Astrocyte of the cerebellum (primary cell): Measurements from ENCODE around the gene THAP10.
A peak's percentile ranks its signal among the peaks of the same experiment; 100 is the strongest.
"Not testable (repeated sequence)": the region's sequence is repeated elsewhere in the genome, so short reads cannot be mapped to it uniquely, and the experiment has no call there.

Experiments
- DNase-seq: peaks from one replicate; pipeline ENCODE4 v3.0.0-alpha.2; 2011; ENCODE audit warnings: low read depth
- H3K4me3 ChIP-seq: 2 replicates; pipeline ENCODE4 v1.5.1; 2011; ENCODE audit warnings: mild to moderate bottlenecking, low read depth, low read length, moderate library complexity
- in situ Hi-C: cut with HindIII; loops from 2 replicates; pipeline ENCODE4 v1.10.0; 2017; ENCODE audit warnings: low sequenced_read_pairs
- TF ChIP-seq, protein P1 (sequence below): IDR thresholded peaks from 2 replicates; pipeline ENCODE4 v1.5.1; 2012; ENCODE audit warnings: low read length, low read depth, moderate library complexity, mild to moderate bottlenecking; ENCODE audit errors: missing control alignments

The THAP10 gene

DNA sequence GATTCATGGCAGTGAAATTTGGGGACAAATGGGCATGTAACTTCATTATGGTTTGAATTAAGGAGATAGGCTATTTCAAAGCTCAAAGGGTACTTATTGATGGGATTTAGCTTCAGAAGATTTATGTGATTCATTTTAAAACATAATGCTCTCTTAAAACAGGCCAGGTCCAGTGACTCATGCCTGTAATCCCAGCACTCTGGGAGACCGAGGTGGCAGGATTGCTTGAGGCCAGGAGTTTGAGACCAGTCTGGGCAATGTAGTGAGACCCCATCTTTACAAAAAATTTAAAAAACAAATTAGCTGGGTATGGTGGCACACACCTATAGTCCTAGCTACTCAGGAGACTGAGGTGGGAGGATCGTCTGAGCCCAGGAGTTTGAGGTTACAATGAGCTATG, 11.5 kb downstream of the THAP10 start:
- TF ChIP-seq, protein P1, sequence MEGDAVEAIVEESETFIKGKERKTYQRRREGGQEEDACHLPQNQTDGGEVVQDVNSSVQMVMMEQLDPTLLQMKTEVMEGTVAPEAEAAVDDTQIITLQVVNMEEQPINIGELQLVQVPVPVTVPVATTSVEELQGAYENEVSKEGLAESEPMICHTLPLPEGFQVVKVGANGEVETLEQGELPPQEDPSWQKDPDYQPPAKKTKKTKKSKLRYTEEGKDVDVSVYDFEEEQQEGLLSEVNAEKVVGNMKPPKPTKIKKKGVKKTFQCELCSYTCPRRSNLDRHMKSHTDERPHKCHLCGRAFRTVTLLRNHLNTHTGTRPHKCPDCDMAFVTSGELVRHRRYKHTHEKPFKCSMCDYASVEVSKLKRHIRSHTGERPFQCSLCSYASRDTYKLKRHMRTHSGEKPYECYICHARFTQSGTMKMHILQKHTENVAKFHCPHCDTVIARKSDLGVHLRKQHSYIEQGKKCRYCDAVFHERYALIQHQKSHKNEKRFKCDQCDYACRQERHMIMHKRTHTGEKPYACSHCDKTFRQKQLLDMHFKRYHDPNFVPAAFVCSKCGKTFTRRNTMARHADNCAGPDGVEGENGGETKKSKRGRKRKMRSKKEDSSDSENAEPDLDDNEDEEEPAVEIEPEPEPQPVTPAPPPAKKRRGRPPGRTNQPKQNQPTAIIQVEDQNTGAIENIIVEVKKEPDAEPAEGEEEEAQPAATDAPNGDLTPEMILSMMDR, result no peak
- in situ Hi-C loops, result no loop called here
- no peak for DNase-seq
- no peak overlapping the region for H3K4me3 ChIP-seq

DNA sequence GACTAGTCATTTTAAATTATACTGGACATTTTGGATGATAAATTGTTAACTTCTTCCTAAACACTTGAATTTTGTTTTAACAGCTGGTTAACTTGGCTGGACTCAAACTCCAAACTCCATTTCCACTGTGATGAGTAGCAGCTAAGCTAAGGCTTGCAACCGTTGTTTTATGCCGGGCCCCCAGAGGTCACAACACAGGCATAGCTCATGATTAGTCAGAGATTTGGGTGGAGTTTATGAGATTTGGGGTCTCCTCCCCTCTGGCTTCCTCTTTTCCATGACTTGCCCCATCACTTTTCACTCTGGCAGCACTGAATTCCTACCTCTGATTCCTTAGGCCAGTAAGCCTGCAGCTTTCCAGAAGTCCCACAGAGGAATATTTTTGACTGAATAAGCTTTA, 12.8 kb downstream of the THAP10 start:
- no peak for DNase-seq
- H3K4me3 ChIP-seq, result no peak overlapping the region
- TF ChIP-seq, protein P1, result no peak
- in situ Hi-C loops, result no loop called here

DNA sequence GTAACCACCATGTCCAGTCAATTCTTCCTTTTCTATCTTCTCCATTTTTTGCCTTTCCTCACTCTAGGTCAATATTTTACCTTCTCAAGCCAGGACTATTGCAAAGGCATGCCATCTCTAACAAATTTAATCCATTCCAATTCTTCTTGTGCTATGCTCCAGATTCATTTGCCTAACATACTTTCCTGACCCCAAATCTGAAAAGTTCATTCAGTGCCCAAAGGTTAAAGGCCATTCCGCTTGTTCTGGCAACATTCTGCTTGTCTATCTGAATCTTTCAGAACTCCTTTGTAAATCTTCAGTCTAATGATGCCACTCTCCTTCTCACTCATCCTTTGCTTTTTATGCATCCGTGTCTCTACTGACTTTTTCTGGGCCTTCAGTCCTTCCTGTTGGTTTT, 15.6 kb downstream of the THAP10 start:
- in situ Hi-C loops, result no loop called here
- no peak overlapping the region for H3K4me3 ChIP-seq
- DNase-seq, result no peak
- TF ChIP-seq, protein P1, result no peak

DNA sequence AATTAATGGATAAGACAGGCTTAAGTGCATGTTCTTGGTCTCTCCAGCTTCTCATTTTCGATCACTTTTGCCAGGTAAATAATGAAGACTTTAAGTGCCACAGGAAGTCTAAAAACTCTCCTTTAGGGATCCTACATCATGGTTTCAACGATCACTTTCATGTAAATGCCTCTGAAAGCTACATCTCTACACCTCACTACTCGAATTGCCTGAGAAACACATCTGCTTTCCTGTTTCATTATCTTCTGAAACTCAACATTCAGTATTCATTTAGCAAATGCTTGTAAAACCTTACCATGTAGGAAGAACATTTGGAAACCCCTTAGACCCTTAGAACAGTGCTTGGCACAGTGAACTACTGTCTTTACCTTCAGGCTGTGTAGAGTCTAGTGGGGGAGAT, 16.2 kb downstream of the THAP10 start:
- no peak for DNase-seq
- in situ Hi-C loops, result no loop called here
- TF ChIP-seq, protein P1, result no peak
- no peak overlapping the region for H3K4me3 ChIP-seq

DNA sequence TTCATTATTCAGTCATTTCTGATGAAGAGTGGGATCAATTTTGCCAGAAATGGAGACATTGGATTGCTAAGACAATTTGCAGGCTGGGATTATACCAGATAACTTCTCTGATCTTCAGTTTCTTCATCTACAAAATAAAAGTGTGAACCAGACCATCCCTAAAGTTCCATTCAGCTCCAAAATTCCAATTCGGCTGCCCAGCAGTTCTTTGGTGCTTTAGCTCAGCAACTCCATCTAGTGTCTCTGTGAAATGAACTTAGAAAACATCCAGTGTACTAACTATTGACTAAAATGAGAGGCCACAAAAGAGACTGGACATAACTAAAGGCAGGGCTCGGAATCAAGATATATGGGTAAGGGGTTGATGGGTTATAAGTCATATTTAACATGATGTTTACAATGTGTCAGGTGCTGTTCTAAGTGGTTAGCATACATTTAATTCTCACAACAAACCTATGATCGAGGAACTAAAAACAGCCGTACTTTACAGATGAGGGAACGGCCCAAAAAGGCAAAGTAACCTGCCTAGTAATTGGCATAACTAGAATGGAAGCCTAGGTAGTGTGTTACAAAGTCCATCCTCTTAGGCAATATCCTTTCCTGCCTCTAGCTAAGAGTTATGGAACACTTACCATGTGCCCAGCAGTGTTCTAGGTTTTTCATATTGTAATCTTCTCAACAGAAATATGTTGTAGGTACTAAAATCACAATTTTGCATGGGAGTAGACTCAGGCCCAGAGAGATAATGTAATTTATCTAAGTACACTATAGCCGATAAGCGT, 17.0 kb downstream of the THAP10 start:
- TF ChIP-seq, protein P1, result peak; percentile 75
- no peak overlapping the region for H3K4me3 ChIP-seq
- peak; percentile 31 for DNase-seq
- in situ Hi-C loops, result no loop called here

DNA sequence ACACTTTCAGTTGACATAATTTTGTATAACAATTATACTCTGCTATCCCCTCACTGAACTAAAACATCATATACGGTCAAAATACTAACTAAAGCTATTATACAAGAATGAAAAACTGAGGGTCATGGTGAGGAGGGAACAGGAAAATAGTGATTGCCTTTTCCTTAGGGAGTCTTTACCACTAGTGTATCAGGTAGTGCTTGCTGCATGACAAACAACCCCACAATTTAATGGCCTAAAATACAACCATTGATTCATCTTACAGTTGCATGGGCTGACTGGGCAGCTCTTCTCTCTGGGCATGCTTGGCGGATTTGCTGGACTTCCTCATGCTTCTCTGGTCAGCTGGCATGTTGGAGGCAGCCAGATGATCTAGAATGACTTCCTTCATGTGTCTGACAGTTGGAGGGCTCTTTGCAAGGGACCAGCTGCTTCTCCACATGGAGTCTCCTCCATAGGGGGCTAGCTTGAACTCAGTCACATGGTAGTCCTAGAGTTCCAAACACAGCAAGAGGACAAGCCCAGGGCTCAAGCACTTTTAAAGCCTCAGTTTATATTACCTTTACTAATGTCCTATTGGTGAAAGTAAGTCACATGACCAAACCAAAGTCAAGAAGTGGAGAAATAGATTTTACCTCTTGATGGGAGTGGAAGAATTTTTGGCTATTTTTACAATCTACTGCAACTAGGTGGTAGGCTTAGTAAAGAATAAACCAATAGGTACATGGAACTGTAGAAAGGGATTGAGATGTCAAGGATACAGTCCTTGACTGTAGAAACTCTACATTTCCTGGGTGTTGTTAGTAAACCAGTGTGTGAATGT, 18.8 kb downstream of the THAP10 start:
- DNase-seq, result no peak
- in situ Hi-C loops, result no loop called here
- no peak overlapping the region for H3K4me3 ChIP-seq
- TF ChIP-seq, protein P1, result no peak

DNA sequence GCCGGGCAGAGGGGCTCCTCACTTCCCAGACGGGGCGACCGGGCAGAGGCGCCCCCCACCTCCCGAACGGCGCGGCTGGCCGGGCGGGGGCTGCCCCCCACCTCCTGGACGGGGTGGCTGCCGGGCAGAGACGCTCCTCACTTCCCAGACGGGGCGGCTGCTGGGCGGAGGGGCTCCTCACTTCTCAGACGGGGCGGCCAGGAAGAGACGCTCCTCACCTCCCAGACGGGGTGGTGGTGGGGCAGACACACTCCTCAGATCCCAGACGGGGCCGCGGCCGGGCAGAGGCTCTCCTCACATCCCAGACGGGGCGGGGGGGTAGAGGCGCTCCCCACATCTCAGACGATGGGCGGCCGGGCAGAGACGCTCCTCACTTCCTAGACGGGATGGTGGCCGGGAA, 20.7 kb downstream of the THAP10 start:
- in situ Hi-C loops, DNase-seq, H3K4me3 ChIP-seq: not testable (repeated sequence)
